Ishikawa (cell line): Measurements from ENCODE around the gene SLC16A4.

Experiments used
- CEBPB ChIP-seq: IDR thresholded peaks from 2 replicates; pipeline ENCODE4 v1.6.1; 2012
- CREB1 ChIP-seq: IDR thresholded peaks from 2 replicates; pipeline ENCODE4 v1.6.1; 2012; ENCODE audit warnings: low read depth
- EGR1 ChIP-seq: IDR thresholded peaks from 2 replicates; pipeline ENCODE4 v1.6.1; 2012
- EP300 ChIP-seq: IDR thresholded peaks from 2 replicates; pipeline ENCODE4 v1.6.1; 2012; ENCODE audit warnings: borderline replicate concordance
- FOXM1 ChIP-seq: IDR thresholded peaks from 2 replicates; pipeline ENCODE4 v1.6.1; 2012; ENCODE audit warnings: low read depth, borderline replicate concordance
- MAX ChIP-seq: IDR thresholded peaks from 2 replicates; pipeline ENCODE4 v1.6.1; 2012
- NFIC ChIP-seq: IDR thresholded peaks from 2 replicates; pipeline ENCODE4 v1.6.1; 2012
- RAD21 ChIP-seq: IDR thresholded peaks from 2 replicates; pipeline ENCODE4 v1.6.1; 2012; ENCODE audit warnings: low read depth
- TAF1 ChIP-seq: IDR thresholded peaks from 2 replicates; pipeline ENCODE4 v1.6.1; 2012; ENCODE audit warnings: low read depth, mild to moderate bottlenecking
- TCF12 ChIP-seq: IDR thresholded peaks from 2 replicates; pipeline ENCODE4 v1.6.1; 2012; ENCODE audit warnings: low read depth
- TEAD4 ChIP-seq: IDR thresholded peaks from 2 replicates; pipeline ENCODE4 v1.6.1; 2012
- USF1 ChIP-seq: IDR thresholded peaks from 2 replicates; pipeline ENCODE4 v1.6.1; 2012
- YY1 ChIP-seq: IDR thresholded peaks from 2 replicates; pipeline ENCODE4 v1.6.1; 2012; ENCODE audit warnings: low read depth
- ZBTB7A ChIP-seq: IDR thresholded peaks from 2 replicates; pipeline ENCODE4 v1.6.1; 2012; ENCODE audit warnings: low read depth
- TF ChIP-seq, protein P1 (sequence below): IDR thresholded peaks from 2 replicates; pipeline ENCODE4 v1.6.1; 2012; ENCODE audit warnings: low read depth, mild to moderate bottlenecking

Gene SLC16A4

DNA sequence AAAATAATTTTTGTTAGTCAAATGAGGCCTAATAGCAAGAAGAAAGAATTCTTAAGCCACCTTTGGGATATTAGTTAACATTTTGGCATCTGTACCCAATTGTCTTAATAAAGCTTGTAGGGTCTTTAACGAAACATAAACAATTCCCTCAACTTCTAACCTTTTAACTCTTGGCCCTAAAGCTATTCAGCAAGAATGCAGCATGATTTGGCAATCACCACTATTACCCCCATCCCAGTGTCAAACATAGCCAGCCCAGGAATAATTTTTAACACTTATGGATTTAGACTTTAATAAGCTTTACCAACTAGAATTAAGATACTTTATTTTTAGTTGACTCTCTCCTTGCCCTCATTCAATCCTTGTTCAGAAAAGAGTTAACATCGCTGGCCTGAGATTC lies 2.5 kb upstream of the SLC16A4 start:
- TF ChIP-seq CREB1 (no peak), TAF1 (no peak), TEAD4 (no peak), FOXM1 (no peak), TCF12 (no peak), EP300 (no peak), NFIC (no peak)
- TF ChIP-seq, protein P1, sequence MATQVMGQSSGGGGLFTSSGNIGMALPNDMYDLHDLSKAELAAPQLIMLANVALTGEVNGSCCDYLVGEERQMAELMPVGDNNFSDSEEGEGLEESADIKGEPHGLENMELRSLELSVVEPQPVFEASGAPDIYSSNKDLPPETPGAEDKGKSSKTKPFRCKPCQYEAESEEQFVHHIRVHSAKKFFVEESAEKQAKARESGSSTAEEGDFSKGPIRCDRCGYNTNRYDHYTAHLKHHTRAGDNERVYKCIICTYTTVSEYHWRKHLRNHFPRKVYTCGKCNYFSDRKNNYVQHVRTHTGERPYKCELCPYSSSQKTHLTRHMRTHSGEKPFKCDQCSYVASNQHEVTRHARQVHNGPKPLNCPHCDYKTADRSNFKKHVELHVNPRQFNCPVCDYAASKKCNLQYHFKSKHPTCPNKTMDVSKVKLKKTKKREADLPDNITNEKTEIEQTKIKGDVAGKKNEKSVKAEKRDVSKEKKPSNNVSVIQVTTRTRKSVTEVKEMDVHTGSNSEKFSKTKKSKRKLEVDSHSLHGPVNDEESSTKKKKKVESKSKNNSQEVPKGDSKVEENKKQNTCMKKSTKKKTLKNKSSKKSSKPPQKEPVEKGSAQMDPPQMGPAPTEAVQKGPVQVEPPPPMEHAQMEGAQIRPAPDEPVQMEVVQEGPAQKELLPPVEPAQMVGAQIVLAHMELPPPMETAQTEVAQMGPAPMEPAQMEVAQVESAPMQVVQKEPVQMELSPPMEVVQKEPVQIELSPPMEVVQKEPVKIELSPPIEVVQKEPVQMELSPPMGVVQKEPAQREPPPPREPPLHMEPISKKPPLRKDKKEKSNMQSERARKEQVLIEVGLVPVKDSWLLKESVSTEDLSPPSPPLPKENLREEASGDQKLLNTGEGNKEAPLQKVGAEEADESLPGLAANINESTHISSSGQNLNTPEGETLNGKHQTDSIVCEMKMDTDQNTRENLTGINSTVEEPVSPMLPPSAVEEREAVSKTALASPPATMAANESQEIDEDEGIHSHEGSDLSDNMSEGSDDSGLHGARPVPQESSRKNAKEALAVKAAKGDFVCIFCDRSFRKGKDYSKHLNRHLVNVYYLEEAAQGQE, result no peak

GRCh38 chr1:110390096-110390495 lies 730 bp downstream of the SLC16A4 start:
- TF ChIP-seq, protein P1, result no peak
- TF ChIP-seq EP300, result no peak
- no peak for TF ChIP-seq NFIC
- TF ChIP-seq FOXM1, result no peak
- no peak for TF ChIP-seq TEAD4

DNA sequence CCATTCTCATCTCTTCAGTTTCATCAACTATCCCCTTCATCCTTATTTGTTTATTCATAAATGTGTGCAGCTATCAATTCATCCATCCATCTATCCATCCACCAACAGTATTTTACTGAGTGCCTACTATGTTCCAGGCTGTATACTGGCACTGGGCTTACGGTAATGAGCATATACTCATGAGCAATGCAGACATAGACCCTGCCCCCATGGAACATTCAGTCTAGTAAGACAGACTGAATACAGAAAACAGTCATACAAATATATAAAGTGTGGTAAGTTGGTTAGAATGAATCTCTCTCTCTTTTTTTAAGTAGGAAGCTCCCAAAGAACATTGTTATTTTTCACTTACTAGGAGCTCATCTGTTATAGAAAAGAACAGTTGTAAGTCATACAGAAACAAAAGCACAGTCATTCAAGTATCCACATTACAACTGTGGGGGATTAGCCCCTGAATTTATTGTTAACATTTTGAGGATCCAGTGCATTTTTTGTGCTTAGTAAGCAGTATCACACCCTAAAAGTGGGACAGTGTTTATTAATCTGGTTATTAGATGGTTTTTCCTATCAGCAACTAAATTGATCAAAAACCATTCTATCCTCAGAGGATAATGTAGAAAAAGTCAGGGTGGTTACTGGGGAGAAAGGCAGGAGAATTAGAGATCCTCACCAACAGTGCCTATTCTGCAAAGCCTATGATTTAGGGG lies 3.6 kb downstream of the SLC16A4 start:
- TF ChIP-seq CREB1 (no peak), TCF12 (no peak), USF1 (no peak), FOXM1 (no peak), EP300 (no peak), TEAD4 (no peak), RAD21 (no peak), EGR1 (no peak)
- TF ChIP-seq, protein P1, result no peak

DNA sequence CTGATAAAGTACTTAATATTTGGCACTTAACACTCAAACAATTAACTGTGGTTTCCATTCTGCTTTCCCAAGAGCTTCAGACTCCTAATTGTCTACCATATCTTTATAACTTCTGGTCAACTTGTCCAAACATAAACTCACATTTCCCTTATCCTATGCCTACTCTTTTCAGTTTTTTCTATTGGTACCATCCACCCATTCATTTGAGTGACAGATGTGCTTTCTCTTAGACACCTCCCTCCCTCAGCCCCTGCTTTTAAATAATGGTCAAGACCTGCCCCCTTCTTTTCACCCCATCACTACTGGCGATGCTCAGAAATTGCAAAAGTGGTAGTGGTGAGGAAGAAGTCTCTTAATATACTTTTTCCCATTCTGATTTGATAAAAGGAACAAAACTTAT lies 5.5 kb downstream of the SLC16A4 start:
- TF ChIP-seq EGR1, result no peak
- no peak for TF ChIP-seq YY1
- no peak for TF ChIP-seq RAD21
- no peak for TF ChIP-seq FOXM1
- TF ChIP-seq ZBTB7A, result no peak
- no peak for TF ChIP-seq CEBPB
- no peak for TF ChIP-seq CREB1
- no peak for TF ChIP-seq MAX
- no peak for TF ChIP-seq TAF1
- TF ChIP-seq, protein P1, result no peak
- TF ChIP-seq NFIC, result no peak
